GM19452 (cell line): ENCODE results near the gene TBC1D2.

Experiments used
- ATAC-seq: cut with Tn5 transposase; IDR thresholded peaks from one replicate; pipeline ENCODE4 v1.9.1; 2021; ENCODE audit not compliant: unreplicated experiment

TBC1D2 gene

DNA sequence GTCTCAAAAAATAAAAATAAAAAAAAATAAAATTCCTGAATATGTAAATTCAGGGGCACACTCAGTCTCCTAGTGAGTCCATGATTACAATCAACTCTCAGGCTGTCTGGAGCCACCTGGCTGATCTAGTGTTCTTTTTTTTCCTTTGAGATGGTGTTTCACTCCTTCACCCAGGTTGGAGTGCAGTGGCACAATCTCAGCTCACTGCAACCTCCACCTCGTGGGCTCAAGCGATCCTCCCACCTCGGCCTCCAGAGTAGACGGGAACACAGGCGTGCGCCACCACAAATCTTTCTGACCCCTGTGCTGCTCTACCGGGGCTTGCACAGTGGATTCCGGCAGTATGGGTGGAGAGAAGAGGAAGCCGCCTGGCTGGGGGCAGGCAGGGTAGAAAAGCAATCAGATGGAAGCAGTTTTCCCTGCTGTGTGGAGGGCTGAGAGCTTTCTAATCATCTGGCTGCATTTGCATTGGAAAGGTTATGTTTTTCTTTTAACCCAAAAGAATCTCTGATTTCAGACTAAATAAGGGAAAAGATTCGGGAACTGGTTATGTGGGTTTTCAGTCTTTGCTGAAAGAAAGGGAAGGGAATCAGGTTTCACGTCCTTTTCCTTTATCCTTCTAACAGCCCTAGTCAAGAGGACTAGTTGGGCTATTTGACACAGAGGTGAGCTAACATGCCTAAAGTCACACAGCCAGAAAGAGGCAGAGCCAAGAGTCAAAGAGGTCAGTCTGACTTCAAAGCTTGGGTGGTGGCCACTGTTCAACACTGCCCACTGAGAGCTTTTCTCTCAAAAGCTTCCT lies 36.7 kb downstream of the TBC1D2 start:
- ATAC-seq: no peak

DNA sequence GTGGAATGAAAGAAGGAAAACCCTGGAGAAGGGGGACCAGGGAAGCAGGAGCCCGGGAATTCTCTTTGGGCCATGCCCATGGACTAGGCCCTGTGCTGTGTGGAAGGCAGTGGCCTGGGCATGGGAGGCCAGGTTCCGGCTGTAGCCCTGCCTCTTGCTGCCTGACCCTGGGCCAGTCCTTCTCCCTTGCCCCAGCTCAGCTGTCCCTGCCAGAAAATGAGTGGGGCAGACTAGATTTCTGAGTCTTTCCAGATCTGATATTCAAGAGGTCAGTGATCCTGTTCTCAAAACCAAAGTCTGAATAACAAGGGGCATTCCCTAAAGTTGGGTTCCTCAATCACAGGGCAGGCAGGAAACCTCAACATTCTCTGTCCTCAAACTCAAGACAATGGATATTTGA lies 38.2 kb downstream of the TBC1D2 start:
- ATAC-seq: no peak

DNA sequence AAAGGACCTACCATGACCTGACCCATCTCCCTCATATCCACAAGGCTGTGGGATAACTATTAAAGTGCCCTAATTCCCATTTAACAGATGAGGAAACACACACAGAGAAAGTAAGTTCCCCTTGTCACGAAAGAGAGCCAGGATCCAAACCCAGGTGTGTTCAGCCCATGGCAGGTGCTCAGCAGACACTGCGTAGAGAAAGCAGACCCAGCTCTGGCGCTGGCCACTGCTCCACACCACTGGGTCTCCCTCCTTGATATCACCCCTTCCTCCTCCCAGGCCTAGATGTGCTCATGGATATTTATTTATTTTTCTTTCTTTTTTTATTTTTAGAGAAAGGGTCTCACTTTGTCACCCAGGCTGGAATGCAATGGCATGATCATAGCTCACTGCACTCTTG lies 39.1 kb downstream of the TBC1D2 start:
- no peak for ATAC-seq

DNA sequence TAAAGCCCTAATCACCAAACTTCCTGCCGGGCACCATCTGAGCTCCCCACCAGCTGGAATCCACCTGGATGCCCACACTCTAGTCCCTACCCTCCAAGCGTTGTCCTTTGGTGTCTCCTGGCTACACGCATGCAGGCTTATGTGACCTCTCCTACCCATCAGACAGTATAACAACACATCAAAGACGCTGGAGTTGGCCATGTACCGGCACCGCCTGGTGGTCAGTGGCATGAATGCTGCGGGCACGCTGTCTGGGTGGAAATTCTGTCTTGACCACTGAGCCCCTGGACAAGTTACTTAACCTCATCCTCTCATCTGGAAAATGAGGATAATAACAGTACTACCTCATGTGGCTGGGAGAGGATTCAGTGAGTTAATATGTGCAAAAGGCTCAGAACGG lies 39.6 kb downstream of the TBC1D2 start:
- no peak for ATAC-seq

DNA sequence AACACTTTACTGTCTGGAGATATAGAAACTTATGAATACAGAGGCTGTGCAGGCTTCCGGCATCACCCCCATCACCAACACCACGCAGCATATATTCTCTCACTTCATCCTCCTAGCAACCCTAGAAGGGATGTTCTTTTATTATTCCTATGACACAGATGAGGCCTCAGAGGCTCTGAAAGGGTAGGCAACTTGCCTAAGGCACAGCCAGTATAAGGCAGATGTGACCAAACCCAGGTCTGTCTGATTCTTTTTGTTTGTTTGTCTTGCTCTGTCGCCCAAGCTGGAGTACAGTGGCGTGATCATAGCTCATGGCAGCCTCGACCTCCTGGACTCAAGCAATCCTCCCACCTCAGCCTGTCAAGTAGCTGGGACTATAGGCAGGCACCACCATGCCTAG lies 40.2 kb downstream of the TBC1D2 start:
- no peak for ATAC-seq

DNA sequence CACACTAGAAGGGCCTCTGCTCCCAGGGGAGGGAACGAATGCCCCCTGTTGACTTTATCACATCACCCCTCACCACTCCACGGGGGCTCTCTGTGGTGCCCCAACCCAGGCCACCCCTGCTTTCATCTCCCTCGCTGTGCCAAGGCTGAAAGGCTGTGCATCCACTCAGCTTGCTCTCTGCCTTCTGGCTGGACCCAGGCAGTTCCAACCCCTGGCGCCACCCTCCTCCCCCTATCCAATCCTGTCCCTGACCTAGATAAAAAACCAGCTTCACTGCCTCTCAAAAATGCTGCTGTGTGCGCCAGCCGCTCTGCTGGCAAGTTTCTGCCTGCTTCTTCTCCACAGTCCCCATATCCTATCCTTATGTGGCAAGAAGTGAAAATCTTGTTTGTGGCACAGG lies 40.6 kb downstream of the TBC1D2 start:
- no peak for ATAC-seq

DNA sequence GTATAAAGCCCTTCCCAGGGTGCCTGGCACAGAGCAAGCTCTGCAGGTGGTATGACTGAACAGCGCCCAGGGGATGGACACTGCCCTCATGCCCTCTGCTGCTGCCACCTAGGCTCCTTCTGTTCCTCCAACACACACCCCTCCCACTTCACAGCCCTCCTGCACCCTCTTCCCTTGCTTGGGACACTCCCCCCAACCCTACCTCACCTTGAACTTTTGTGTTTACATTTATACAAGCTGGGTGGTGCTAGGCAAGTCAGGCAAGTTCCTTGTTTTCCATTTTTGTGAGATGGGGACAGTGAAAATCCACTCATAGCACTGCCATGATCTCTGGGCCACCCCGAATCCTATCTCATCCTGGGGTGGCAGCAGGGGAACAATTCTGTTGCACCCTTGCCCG lies 44.2 kb downstream of the TBC1D2 start:
- ATAC-seq: no peak

DNA sequence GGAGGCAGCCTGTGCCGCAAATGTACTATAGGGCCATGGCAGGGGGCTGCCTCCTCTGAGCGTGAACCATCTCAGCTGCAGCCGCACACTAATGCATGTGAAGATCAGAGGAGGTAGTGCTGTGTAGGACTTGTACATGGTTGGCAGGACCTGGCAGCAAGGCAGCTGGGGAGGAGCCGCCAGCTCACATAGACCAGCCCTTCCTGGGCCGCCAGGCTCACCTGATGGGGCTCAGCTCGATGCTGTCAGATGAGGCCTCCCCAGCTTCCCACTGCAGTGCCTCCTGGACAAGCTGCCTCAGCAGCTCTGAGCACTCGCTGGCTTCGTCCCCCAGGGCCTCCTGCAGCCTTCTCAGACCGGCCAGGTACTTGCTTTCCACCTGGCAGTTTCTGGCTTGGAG lies 45.0 kb downstream of the TBC1D2 start:
- no peak for ATAC-seq

DNA sequence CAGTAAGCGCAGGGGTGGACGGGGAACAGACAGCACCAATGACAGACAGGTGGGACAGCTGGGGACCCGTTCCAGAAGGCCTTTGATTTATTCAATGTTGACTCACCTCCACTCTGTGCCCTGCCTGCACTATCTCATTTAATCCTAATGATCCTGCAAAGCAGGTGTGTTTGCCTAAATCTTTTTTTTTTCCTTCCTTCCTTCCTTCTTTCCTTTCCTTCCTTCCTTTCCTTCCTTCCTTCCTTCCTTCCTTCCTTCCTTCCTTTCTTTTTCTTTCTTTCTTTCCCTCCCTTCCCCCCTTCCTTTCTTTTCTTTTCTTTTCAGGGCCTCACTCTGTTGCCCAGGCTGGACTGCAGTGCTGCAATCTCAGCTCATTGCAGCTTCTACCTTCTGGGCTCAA lies 45.9 kb downstream of the TBC1D2 start:
- ATAC-seq: no peak

DNA sequence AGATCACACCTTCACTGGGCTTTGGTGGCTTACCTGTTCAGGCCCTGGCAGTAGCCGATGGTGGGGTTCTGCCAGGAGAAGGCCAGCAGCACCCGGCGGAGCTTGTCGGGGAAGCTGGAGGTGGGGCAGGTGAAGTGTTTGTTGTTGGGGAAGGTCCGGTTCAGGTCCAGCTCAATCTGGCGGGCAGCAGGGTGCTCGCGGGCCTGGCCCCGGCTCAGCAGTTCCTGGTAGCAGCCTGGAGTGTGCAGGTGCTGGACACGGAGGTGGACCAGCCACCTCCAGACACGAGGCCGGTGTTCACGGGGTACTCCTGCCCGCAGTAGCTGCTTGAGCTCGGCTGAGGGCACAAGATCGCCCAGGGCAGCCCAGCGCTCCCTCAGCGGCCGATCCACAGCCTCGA lies 46.8 kb downstream of the TBC1D2 start:
- no peak for ATAC-seq

DNA sequence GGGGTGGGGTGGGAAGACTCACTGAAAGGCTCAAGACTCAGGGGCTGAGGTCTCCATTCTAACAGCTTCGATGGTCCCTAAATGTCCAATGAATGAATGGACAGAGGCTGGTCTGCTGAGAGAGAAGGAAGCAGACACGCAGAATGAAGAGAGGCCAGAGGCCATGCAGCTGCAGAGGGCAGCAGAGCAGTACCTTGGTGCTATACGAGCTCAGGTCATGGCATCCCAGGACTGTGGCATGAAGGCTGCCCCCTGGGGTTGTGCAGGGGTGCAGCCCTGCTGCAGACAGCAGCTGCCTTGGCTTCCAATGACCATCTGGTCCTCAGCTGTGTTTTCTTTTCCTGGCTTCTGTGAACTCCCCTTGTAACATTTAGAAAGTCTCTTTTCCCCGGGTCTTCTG lies 47.8 kb downstream of the TBC1D2 start:
- ATAC-seq: no peak

DNA sequence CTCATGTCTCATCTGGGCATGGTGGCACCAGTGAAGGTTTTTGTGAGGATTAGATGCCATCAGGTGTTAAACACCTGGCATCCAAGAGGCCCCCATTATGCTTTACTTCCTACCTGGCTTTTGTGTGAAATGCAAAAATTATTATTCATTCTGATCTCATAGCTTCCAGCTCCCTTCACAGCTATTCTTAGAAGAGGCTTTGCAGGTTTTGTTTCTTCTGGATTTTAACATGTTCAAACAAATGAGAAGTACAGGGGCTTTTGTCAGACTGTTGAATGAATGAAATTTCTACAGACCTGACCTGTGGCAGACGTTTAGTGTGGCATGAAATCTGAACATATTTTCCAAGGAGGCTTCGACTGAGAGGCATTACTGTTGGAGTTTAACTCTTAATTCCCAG lies 48.7 kb downstream of the TBC1D2 start:
- no peak for ATAC-seq

DNA sequence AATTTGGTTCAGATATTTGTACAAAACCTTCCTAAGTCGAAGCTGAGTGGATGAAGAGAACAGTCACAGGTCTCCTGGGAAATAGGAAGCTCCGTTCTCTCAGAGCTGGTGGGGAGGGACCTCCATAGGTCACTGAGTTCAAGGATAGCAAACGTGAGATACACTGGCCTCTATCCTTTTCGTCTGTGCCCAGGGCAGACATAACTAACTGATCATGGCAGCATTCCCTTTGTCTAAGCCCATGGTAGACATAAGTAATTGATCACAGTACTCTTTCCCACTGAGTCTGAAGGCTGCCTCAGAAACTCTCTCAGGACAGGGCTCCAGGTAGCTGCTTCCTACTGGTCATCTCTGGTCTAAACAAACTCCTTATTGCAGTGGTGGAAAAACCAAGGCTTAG lies 50.8 kb downstream of the TBC1D2 start:
- ATAC-seq: no peak

DNA sequence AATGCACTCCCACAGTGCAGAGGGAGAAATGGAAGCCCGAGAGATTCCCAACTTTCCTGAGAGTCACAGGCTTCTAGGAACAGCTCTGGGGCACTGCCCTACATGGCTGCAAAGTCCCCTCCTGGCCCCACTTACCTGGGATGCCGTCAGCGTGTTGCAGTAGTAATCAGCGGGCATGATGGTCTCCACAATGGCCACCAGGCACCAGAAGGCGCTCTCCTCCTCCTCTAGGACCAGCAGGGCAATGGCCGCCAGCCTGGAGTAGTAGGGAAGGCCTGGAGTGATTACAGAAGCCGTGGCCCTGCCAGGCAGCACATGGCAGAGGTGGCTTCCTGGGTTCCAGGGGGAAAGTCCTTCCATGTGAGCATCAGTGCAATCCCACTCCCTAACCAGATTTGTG lies 52.3 kb downstream of the TBC1D2 start:
- ATAC-seq: no peak

DNA sequence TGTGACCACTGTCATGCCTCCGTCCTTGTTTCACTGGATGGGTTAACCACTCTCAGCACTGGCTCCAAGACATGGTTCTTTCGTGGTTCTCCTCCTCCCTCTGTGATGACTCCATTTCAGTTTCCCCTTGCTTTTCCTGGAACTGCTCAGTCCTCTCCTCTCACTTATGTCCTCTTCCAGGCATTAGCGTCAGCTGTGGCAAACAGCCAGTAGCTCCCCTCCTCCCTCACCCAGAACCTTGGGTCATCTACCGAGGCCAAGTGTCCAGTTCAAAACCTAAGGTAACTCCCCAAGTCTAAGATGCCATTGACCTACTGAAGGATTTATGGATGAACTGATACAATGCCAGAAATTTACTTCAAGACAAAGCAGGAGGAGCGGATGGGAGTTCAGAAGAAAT lies 53.2 kb downstream of the TBC1D2 start:
- no peak for ATAC-seq

DNA sequence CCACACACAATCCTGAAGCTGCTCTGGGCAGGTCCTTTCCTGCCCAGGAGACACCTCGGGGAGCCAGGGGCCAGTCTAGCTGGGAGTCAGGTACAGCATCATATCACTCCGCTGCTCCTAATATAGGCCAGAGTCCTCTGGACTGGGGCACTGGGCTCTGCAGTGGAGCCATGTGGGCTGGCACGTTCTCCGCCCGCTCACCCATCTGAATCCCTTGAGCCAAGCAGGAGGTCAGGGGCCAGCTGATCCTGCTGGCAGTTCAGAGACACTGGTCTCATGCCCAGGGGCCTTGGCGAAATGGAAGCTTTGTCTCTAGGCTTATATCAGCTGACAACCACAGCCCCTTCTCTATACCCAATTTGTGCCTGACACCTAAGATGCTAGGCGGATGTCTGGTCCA lies 53.7 kb downstream of the TBC1D2 start:
- ATAC-seq: no peak

DNA sequence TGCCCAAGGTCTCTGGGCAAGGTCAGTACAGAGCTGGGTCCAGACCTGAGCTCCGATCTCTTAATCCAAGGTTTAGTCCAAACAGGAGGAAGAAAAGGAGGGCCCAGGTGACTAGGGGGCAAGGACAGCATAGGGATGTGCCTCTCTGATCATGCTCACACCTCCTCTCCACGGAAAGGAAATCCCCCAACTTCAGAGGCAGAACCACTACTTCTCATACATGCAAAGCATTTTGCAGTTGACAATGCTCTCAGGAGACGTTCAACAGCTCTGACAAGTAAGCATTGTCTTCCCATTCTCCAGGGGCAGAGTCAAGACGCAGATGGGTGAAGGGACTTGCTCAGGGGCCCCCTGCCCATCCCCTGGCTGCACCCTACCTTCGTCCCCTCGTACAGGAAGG lies 54.3 kb downstream of the TBC1D2 start:
- ATAC-seq: no peak

DNA sequence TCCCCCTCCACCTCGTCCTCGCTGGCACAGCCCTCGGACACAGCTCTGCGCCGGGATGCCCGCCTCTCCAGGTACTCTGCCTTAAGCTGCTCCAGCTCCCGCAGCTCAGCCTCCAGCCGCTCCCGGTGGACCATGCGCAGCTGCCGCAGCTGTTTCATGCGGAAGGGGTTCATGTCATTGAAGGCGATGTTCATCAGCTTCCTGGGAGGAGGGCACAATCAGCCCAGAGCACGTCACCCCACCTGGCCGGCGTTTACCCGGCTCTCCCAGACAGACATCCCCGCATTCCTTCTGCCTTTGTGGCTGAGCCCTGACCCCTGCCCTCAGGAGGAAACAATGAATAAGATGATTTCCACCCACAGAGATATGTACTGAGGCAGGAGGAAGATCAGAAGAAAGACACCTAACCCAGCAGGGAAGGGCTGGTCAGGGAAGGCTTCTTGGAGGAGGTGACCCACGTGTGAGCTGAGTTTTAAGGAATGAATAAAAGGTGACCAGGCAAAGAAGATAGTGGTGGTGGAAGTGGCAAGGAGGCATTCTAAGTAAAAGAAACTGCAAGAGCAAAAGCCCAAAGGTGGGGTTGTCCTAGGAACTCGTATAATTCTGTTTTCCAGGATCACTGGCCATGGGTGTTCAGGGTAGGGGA lies 55.9 kb downstream of the TBC1D2 start:
- ATAC-seq: no peak

DNA sequence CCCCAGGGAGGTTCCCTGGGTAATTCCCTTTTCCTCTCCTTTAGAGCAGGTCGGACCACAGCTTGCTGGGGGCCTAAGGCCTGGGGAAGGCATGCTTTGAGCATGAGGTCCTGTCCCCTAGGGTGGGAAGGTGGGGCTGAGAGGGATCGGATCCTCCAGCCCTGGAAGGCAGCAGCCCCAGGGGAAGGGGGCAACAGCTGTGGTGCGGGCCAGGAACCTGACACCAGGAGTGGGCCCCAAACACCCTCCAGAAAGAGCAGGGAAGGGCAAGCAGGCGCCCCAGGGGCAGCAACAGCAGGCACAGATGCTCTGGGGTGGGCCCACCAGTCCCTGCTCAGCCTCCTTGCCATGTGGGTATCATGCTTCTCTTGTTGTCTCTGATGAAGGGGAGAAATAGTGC lies 59.8 kb downstream of the TBC1D2 start:
- ATAC-seq: no peak

DNA sequence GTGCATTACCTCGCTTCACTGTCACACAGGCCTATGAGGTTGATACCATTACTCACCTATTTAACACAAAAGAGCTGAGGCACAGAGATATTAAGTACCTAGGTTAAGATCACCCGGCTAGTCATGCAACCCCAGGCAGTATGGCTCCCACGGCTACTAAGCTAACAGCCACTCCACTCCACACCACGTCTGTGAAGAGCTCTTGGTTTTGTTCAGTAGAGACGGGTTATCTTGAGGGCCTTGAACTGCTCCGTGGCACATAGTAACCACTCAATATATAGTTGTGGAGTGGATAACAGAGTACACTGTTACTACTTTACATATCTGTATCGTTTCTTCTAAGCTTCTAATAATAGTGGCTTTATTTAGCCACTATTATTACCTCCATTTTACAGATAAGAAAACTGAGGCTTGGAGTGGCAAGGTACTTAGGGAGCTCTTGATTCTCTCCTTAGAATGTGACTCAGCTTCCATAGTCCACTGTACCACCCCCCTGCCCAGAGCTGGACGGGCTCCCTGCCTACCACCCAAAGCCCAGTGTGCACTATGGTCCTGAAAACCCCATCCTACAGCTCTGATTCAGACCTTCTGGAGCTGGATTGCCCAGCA lies 62.0 kb downstream of the TBC1D2 start:
- no peak for ATAC-seq

DNA sequence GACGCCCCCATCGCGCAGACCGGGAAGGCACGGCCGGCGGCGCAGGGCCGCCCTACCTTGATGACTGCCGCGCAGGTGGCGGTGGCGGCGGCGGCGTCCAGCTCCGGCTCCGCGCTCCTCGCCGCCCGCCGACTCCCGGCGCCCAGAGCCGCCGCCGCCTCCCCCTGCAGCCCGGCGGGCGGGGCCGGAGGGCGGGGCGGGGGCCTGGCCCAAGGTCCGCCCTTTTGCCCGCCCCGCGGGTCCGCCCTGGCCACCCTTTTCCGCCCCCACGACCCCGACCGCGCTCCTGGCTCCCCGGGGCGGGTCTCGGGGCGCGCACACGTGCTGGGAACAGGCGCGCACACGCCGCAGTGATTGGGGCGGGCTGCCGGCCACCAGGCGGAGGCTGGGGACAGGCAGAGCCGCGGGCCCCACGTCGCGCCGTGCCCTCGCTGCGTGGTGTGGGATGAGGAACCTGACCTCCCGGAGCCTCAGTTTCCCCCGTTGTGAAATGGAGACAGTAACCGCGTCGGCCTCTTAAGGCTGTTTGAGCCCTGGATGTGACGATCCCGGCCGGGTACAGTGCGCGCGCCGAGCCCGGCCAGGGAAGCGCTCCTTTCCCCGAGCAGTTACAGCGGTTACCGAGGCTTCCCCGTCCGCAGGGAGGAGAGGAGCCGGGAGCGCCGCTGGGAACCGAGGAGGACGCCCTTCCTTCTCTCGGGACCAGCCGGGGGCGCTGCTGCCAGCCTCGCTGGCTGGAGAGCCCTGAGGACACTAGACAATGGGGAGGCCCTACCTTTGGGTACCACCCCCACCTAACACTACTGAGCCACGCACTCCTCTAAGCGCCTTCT lies 62.7 kb downstream of the TBC1D2 start, which contains the start of gene CORO2A:
CORO2A (minus strand) TSS at position 135 of the 833 bp plus-strand sequence. CDS start 34,977 bp downstream, outside the sequence.
- ATAC-seq: no peak
